HG03442 (cell line): ENCODE data around the gene CD2BP2.

Experiments used
- ATAC-seq: cut with Tn5 transposase; IDR thresholded peaks from one replicate; pipeline ENCODE4 v1.9.1; 2021; ENCODE audit warnings: mild to moderate bottlenecking, moderate library complexity; ENCODE audit not compliant: unreplicated experiment

CD2BP2 gene

DNA sequence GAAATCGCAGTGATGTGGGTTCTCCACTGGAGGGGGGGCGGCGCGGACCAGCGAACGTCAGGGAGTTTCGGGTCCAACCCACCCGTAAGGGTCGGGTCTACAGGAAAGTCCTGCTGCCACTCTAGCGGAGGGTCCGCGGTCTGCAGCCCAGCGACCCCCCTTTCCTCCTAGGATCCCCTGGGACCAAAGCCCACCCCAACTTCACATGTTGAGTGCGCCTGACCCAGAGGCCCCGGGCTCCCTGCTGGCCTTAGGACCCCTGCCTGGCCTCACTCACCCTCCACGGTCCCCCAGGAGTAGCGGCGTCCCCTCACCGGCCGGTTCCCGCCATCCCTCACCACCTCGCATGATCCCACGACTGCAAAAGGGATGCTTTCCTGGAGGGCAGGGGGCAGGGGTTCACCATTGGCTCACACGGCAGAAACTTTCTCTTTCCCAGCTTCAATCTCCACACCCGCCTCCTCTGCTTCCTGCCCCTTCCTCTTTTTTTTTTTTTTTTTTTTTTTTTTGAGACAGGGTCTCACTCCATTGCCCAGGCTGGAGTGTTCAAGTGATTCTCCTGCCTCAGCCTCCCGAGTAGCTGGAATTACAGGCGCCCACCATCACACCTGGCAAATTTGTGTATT is 24.2 kb upstream of the CD2BP2 start:
- ATAC-seq: no peak

- ATAC-seq: peak; percentile 85
These were observed 23.4 kb upstream of the CD2BP2 start for GRCh38 chr16:30378236-30379157.

GRCh38 chr16:30377812-30378235 is 22.7 kb upstream of the CD2BP2 start:
- ATAC-seq: peak; percentile 38

DNA sequence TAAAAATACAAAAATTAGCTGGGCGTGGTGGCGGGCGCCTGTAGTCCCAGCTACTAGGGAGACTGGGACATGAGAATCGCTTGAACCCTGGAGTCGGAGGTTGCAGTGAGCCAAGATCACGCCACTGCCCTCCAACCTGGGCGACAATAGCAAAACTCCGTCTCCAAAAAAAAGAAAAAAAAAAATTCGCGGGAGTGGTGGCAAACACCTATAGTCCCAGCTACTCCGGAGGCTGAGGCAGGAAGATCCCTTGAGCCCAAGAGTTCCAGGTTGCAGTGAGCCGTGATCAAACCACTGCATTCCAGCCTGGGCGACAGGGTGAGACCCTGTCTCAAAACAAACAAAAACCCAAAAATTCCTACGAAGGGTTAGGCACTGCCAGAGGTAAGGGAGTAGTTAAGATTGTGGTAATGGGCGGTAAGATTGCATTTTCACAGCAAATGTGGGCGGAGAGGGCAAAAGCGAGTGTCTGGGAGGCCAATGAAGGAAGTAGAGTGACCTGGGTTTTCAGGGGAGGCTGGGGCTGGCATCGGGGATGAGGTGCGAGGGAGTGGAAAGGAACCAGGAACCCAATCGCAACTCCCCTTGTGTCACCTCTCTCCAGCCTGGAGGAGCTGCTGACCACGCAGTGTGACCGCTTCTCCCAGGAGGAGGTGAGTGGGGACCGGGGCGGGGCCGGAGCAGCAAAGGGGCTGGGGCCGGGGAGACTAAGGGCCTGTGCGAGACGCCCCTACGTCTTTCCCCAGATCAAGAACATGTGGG is 22.1 kb upstream of the CD2BP2 start:
- ATAC-seq: no peak

DNA sequence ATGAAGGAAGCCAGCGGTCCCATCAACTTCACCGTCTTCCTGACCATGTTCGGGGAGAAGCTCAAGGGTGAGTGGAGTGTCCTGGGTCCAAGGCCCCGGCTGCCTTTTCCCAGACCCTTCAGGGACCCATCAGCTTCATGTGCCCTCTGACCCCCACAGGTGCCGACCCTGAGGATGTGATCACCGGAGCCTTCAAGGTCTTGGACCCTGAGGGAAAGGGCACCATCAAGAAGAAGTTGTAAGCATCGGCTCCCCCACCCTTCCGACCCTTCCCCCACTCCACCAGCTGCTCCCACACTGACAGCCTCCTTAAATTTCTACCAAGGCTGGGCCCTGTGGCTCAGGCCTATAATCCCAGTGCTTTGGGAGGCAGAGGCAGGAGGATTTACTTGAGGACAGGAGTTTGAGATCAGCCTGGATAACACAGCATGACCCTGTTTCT is 21.4 kb upstream of the CD2BP2 start:
- ATAC-seq: no peak

- no peak for ATAC-seq
These were observed 20.8 kb upstream of the CD2BP2 start for GRCh38 chr16:30375864-30376263.

DNA sequence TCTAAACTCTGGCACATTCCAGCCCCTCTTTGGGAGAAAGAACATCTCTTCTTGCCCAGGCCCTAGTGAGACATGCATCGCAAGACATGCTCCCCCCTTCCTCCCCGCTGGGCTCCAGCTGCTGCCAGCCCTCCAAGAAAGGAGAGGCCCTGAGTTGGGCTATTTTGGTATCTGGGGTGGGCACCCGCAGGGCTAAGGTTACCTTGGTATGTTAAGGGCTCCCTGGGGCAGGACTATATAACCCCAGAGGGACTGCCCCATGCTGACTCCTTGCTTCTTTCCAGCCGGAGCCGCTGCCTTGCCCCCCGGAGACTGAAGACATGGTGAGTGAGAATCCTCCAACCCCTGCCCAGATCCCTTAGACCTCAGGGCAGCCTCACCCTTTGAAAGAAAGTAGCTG is 19.4 kb upstream of the CD2BP2 start, which contains the start of gene MYL11:
Gene MYL11, plus strand, starts transcription at position 265 of the 400 bp plus-strand sequence. Its CDS starts 56 bp downstream, at position 321.
- no peak for ATAC-seq

DNA sequence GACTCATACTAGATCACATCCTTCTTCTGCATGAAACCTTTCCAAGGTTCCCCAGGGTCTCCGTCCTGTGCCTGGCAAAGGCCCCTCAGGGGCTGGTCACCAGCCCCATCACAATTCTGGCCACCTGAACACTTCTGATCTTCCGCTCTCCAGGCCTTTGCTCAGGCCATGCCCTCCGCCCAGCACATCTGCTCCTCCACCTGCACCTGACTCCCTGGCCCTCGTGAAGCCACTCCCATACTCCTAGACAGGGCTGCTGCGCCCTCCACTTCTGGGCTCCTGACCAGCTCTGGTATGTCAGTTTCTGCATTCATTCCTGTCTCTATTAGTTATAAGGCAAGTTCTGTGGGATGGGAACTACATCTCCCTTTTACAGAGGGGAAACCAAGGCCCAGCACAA is 17.6 kb upstream of the CD2BP2 start:
- ATAC-seq: no peak

DNA sequence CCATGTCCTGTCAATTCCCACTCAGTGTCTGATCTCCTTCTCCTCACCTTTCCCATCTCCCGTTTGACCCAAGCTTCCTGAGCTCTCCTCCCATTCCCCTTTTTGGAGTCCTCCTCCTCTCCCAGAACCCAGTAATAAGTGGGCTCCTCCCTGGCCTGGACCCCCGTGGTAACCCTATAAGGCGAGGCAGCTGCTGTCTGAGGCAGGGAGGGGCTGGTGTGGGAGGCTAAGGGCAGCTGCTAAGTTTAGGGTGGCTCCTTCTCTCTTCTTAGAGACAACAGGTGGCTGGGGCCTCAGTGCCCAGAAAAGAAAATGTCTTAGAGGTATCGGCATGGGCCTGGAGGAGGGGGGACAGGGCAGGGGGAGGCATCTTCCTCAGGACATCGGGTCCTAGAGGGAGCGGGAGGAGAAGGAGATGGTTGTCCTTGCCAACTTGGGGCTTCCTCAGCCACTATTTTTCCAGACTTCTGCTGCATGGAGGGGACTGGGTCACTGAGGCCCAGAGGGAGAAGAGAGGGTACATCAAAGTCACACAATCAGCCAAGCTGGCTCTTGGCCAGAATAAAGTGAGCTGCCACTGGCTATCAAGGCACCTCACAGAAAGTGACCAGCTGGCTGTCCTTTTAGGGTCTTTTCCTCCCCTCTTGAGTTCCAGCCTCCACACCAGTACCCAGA is 17.1 kb upstream of the CD2BP2 start:
- ATAC-seq: no peak

DNA sequence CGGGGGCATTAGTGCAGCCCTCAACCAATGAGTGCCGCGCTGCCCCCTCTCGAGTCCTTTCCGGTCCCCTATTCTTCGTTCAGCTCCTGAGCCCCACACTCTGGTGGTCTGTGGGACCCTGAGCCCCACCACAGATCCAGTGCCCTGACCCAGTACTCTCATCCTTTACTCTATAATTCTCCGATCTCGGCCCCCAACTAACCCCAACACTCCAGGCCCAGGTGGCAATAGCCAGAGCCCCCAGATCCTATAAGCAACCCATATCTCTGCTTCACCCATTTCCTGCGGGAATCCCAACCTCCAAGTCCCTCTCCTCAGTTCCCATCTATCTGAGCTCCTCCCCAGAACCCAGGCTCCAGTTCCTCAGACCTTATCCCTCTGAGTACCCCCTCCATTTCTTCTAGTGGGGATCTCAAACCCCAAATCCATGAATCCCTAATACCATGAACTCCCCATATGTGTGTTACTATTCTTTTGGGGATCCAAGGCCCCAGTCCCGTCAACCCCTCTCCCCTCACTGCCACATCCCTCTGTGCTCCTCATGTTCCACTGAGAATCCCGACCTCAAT is 16.2 kb upstream of the CD2BP2 start:
- no peak for ATAC-seq

DNA sequence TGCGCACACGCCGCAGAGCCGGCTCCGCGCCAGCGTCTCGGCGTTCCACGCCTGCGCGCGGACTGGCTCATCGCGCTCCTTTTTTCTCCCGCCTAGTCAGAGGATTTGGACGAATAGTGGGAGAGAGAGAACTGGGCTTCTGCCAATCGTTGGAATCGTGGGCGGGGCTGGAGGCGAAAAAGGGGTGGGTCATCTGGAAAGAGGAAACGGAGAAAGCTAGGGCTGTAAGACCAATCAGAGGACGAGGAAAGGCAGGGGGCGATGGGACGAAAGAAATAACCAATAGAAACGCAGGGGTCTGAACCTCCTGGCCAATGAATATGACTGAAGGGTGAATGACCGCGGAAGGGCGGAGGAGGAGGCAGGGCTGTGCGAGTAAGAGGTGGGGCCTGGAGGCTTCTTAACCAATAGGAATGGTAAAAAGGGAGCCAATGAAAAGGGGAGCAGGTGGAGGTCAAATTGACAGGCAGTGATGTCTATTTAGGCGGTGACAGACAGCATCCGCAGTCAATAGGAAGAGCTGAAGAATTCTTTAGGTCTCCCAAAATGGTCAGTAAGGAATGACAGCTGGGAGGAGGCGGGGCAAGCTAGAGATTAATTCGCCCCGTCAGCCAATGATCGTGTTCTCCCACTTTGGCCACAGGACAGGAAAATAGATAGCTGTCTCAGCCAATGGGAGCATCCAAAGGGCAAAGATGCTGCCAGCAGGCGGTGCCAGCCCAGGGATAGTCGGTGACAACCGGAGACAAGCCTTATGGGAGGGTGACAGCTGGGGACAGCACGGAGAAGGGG is 15.5 kb upstream of the CD2BP2 start, which contains the start of gene TBC1D10B:
Gene TBC1D10B, minus strand, starts transcription at position 39 of the 792 bp plus-strand sequence. CDS start 311 bp downstream, outside the sequence.
- ATAC-seq: peak; percentile 72

GRCh38 chr16:30369938-30370455 is 14.9 kb upstream of the CD2BP2 start:
- ATAC-seq: peak; percentile 9

GRCh38 chr16:30369091-30369937 is 14.2 kb upstream of the CD2BP2 start:
- no peak for ATAC-seq

DNA sequence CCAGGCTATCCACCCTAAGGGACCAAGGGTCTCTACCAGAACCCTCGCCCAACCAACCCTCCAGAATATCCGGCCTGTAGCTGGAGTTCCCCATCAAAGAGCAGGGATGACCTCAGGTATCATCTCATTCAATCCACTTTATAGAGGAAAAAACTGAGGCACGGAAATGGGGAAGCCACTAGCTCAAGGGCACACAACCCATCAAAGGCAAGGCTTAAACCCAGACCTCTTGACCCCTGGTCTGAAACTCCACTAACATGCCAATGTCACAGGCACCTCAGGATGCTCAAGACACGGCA is 13.6 kb upstream of the CD2BP2 start:
- ATAC-seq: no peak

DNA sequence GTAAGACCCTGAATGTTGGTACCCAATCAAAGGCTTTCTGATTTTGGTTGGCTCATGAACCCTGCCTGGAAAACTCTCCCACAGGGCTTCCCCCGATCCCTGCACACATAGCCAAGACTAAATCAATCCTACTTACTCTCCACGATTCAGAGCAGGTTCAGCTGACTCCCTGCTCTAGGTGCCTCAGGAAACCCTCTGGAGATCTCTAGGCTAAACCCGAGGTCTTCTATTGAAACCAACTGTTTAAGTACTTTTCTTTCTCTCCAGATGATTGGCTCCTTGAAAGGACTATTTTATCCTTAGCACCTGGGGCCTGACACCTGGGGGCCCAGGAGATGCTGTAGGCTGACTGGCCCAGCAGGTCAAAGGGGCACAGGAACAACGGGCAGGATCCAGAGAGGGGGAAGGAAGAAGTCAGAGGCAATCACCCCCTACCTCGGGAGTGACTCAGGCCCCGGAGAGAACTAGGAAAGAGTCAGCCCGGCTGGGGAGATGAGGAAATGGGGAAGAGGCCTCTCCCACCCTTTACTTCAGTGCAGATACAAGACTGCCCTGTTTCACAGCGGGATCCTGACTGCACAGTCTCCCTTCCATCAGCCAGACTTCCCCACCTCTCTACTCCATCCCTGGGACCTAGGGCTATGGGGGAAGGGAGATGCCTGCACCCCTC is 13.1 kb upstream of the CD2BP2 start:
- no peak for ATAC-seq

GRCh38 chr16:30367349-30368009 is 12.4 kb upstream of the CD2BP2 start:
- ATAC-seq: no peak

- ATAC-seq: no peak
These were observed 11.4 kb upstream of the CD2BP2 start for GRCh38 chr16:30366511-30366910.
